ENCODE data around the gene KLHDC8A. TPM values are rescaled to one million over a fixed set of nuclear protein-coding genes. Genes with fewer than 3 reads are reported as not detected.

Gene KLHDC8A
- total and polyA plus RNA-seq, 4 donors: 9.9 to 56.8 (median 31.0) TPM

DNA sequence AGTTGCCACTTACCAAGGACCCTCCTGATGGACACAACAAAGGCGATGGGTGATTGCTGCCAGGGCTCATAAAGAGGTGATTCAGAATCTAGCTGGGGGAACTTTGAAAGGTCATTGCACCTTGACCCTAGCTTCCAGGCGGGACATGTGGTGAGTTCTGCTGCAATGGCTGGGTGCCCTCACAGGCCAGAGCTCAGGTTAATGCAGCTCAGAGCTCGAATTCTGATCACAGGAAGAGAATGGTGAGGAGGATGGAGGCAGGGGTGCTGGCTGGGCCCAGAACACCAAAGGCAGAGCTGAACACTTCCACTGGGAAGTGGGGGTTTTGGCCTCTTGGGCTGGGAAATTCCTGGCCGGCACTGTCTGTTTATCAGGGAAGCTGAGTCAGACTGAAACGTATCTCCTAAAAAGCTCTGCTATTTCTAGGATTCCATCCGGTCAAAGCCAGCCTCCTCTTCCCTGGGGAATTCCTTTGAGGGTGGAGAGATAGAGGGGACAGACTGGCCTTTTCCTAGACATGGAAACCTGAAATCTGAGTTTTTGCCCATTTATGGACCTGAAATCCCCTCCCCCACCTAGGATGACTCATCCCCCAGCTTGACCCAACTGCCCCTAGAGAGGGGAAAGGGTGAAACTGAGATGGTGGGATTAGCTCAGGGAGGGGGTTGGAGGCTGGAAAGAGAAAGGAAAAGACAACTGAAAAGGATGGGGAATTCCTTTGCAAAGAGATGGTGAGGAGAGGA, 62.4 kb downstream of the KLHDC8A start:
- no peaks in the 10 kb centered on the region for H3K36me3 ChIP-seq (ENCODE audit: control insufficient read depth, insufficient read depth, low read length)
- no peaks in the 10 kb centered on the region for H3K9me3 ChIP-seq (ENCODE audit: control insufficient read depth, insufficient read depth, low read length)
- peaks cover 13% of the 10 kb centered on the region for H3K4me1 ChIP-seq (ENCODE audit: control insufficient read depth, insufficient read depth, low read length)
- no peak overlapping the region for H3K27ac ChIP-seq (ENCODE audit: low read depth, low read length)
- DNase-seq (ENCODE audit: low read depth in 4 of 6, low spot score in 6 of 6): no peak
- WGBS (ENCODE audit: insufficient coverage): 85% methylated on average over 4 of the region's 6 CpGs
- no peak overlapping the region for H3K4me3 ChIP-seq (ENCODE audit: low read depth, low read length)
- no peaks in the 10 kb centered on the region for H3K27me3 ChIP-seq (ENCODE audit: control insufficient read depth, insufficient read depth, low read length)

DNA sequence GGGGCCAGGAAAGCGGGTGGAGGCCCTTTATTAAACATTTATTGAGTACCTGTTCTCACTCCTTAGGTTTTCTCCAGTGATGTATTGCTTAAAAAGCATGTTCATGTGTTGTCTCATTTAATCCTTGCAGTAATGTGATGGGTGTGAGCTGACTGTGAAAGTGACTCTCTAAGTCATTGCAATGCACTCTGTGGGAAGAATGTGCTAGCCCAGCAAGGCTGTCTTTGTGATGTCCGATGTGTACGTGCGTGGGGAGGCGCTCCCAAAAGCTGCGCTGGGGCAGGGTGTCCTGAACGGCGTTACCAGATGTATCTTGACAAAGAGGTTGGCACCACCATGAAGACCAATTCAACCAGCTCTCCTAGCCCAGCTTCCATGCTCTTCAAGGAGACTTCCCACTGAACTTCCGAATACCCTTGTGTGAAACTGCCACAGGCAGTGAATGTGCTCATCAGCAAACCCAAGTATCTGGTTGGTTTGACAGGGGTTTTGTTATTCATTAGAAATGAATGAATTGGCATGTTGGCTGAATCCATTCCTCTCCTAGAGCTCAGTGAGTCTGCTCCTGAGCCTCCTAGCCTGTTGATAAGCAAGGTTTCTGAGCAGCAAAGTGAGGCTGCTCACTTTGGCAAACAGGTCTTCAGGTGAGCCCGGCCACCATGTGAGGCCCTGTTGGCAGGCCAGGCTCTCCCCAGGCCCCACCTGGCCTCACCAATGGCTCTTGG, 63.2 kb downstream of the KLHDC8A start:
- DNase-seq (ENCODE audit: low read depth in 4 of 6, low spot score in 6 of 6): peak in 1 of 6 donors; percentile 27
- H3K27me3 ChIP-seq (ENCODE audit: control insufficient read depth, insufficient read depth, low read length): no peaks in the 10 kb centered on the region
- no peaks in the 10 kb centered on the region for H3K9me3 ChIP-seq (ENCODE audit: control insufficient read depth, insufficient read depth, low read length)
- 75% methylated on average over 8 of the region's 10 CpGs for WGBS (ENCODE audit: insufficient coverage)
- H3K4me1 ChIP-seq (ENCODE audit: control insufficient read depth, insufficient read depth, low read length): peaks cover 13% of the 10 kb centered on the region
- H3K36me3 ChIP-seq (ENCODE audit: control insufficient read depth, insufficient read depth, low read length): no peaks in the 10 kb centered on the region
- no peak overlapping the region for H3K4me3 ChIP-seq (ENCODE audit: low read depth, low read length)
- H3K27ac ChIP-seq (ENCODE audit: low read depth, low read length): no peak overlapping the region

DNA sequence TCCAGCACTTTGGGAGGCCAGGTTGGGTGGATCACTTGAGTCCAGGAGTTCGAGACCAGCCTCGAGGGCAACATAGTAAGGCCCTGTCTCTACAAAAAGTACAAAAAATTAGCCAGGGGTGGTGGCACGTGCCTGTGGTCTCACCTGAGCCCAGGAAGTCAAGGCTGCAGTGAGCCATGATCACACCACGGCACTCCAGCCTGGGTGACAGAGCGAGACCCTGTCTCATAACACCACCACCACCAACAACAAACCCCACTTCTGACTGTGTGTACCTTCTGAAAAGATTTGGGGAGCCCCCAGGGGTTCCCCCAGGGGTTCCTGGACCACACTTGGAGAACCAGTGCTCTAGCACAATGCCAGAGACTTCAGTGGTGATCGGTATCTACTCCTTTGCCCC, 65.1 kb downstream of the KLHDC8A start:
- no peaks in the 10 kb centered on the region for H3K36me3 ChIP-seq (ENCODE audit: control insufficient read depth, insufficient read depth, low read length)
- H3K4me1 ChIP-seq (ENCODE audit: control insufficient read depth, insufficient read depth, low read length): peaks cover 13% of the 10 kb centered on the region
- WGBS (ENCODE audit: insufficient coverage): 92% methylated on average over 4 of the region's 6 CpGs
- no peaks in the 10 kb centered on the region for H3K27me3 ChIP-seq (ENCODE audit: control insufficient read depth, insufficient read depth, low read length)
- H3K4me3 ChIP-seq (ENCODE audit: low read depth, low read length): no peak overlapping the region
- H3K9me3 ChIP-seq (ENCODE audit: control insufficient read depth, insufficient read depth, low read length): no peaks in the 10 kb centered on the region
- no peak for DNase-seq (ENCODE audit: low read depth in 4 of 6, low spot score in 6 of 6)
- no peak overlapping the region for H3K27ac ChIP-seq (ENCODE audit: low read depth, low read length)

DNA sequence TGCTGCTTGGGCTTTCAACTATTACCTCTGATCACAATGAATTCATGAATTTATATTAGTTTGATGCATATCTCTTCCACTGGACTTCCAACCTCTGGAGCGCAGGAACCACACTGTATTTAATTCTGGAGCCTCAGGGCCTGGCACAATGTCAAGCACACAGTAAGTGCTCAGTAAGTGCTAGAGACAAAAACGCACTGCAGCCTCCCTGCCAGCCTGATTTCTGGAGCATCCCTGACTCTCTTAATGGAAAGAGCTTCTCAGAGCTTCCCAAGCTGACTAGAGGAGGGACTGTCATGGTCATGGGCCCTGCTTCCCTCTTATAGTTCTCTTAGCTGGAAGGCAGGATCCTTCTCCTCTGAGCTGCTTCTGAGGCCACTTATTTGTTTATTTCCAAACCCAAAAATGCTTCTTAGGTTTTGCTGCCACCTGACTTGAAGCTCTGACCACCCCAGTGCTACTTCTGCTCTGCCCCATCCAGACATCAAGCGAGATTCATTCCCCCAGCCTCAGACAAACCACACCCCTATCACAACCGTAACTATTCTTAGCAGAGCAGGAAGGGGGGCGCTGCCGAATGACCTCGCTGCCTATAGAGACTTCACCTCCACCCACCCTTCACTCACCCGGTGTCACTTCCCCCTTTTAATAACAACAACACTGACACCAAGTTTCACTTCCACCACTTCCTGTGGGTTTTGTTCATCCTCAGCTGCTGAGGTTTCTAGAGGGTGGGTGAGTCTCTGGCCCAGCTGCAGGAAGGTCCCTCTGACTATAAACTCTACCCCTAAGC, 68.8 kb downstream of the KLHDC8A start:
- H3K36me3 ChIP-seq (ENCODE audit: control insufficient read depth, insufficient read depth, low read length): no peaks in the 10 kb centered on the region
- no peaks in the 10 kb centered on the region for H3K27me3 ChIP-seq (ENCODE audit: control insufficient read depth, insufficient read depth, low read length)
- H3K4me1 ChIP-seq (ENCODE audit: control insufficient read depth, insufficient read depth, low read length): peaks cover 29% of the 10 kb centered on the region
- WGBS (ENCODE audit: insufficient coverage): 51% methylated on average over 8 of the region's 8 CpGs
- H3K9me3 ChIP-seq (ENCODE audit: control insufficient read depth, insufficient read depth, low read length): no peaks in the 10 kb centered on the region
- DNase-seq (ENCODE audit: low read depth in 4 of 6, low spot score in 6 of 6): no peak
- H3K27ac ChIP-seq (ENCODE audit: low read depth, low read length): no peak overlapping the region
- H3K4me3 ChIP-seq (ENCODE audit: low read depth, low read length): no peak overlapping the region

DNA sequence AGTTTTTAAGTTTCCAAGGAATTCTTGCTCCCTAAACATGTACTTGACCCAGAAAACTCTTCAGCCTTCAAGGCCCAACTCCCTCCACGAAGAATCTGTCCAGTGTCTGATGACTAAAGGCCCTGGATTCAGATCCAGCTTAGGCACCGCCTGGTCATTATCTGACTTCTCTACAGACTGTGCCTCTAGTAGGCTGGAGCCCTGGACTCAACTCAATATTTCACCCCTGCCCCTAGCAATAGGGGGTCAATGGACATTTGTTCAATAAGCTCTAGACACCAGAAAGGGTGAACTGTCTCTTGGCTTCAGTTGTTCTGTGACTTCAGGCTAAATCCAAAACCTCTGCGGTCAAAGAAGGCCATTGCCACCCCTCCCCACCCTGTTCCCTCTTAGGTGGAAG, 69.6 kb downstream of the KLHDC8A start:
- 100% methylated on average over 2 of the region's 3 CpGs for WGBS (ENCODE audit: insufficient coverage)

DNA sequence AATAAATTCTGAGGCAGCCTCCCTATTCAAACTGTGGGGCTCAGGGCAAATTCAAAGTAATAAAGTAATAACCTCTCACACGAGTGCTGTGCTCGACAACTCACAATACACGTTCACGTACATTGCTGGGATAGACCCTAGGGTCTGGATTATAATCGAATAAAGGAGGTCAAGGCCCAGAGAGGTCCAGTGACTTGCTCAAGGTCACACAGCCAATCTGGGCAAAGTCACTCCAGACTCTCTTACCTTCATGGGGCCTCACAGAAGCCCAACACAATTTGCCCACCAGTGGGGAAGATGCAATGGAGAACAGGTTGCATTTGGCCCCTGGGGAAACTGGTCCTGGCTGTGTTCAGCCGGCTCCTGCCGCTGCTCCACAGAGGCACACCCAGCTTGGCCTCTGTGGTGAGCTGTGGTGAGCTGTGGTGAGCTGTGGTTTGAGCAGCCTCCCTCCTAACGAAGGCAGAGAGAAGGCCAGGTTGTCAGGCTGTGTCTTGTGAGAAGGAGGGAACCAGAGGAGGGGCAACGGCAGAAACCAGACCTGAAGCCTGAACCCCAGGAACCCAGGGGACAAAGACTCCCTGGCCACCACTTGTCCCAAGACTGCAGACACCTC, 70.3 kb downstream of the KLHDC8A start:
- WGBS (ENCODE audit: insufficient coverage): 81% methylated on average over 6 of the region's 9 CpGs
- Histone ChIP-seq H3K4me1 (ENCODE audit: control insufficient read depth, insufficient read depth, low read length) (peaks cover 29% of the 10 kb centered on the region), H3K27ac (ENCODE audit: low read depth, low read length) (no peak overlapping the region), H3K36me3 (ENCODE audit: control insufficient read depth, insufficient read depth, low read length) (no peaks in the 10 kb centered on the region), H3K4me3 (ENCODE audit: low read depth, low read length) (no peak overlapping the region), H3K27me3 (ENCODE audit: control insufficient read depth, insufficient read depth, low read length) (no peaks in the 10 kb centered on the region), H3K9me3 (ENCODE audit: control insufficient read depth, insufficient read depth, low read length) (no peaks in the 10 kb centered on the region)
- no peak for DNase-seq (ENCODE audit: low read depth in 4 of 6, low spot score in 6 of 6)

More for the DNA sequence above, 69.6 kb downstream of the KLHDC8A start:
- H3K27ac ChIP-seq (ENCODE audit: low read depth, low read length): no peak overlapping the region
- no peaks in the 10 kb centered on the region for H3K9me3 ChIP-seq (ENCODE audit: control insufficient read depth, insufficient read depth, low read length)
- H3K27me3 ChIP-seq (ENCODE audit: control insufficient read depth, insufficient read depth, low read length): no peaks in the 10 kb centered on the region
- DNase-seq (ENCODE audit: low read depth in 4 of 6, low spot score in 6 of 6): no peak
- H3K4me3 ChIP-seq (ENCODE audit: low read depth, low read length): no peak overlapping the region
- H3K36me3 ChIP-seq (ENCODE audit: control insufficient read depth, insufficient read depth, low read length): no peaks in the 10 kb centered on the region
- peaks cover 29% of the 10 kb centered on the region for H3K4me1 ChIP-seq (ENCODE audit: control insufficient read depth, insufficient read depth, low read length)

Small RNAs within 50 kb of the gene (small RNA-seq; reads per million reads assigned to genes)
- gene SNRPGP10 (ENCODE audit: low replicate concordance): not detected

Other genes starting within 250 kb of the KLHDC8A start
- 10 to 100 TPM; 15.5 to 19.2 TPM for gene RBBP5, start 234.9 kb downstream of the KLHDC8A start, total RNA-seq
- 10 to 100 TPM; 12.6 to 14.0 TPM for gene RBBP5, start 234.9 kb downstream of the KLHDC8A start, polyA plus RNA-seq (ENCODE audit: insufficient read length in 2 of 2)
- gene DSTYK, start 145.2 kb downstream of the KLHDC8A start, total RNA-seq: 10 to 100 TPM; 16.8 to 25.1 TPM
- 10 to 100 TPM; 19.2 to 20.9 TPM for gene DSTYK, start 145.2 kb downstream of the KLHDC8A start, polyA plus RNA-seq (ENCODE audit: insufficient read length in 2 of 2)
- 10 to 100 TPM; 20.2 to 38.2 TPM for gene TMCC2, start 129.0 kb downstream of the KLHDC8A start, total RNA-seq
- gene TMCC2, start 129.0 kb downstream of the KLHDC8A start, polyA plus RNA-seq (ENCODE audit: insufficient read length in 2 of 2): 10 to 100 TPM; 65.6 to 77.4 TPM
- gene NUAK2, start 35.2 kb downstream of the KLHDC8A start, total RNA-seq: 1 to 10 TPM; 1.4 to 2.8 TPM
- 1 to 10 TPM; 1.3 to 1.7 TPM for gene NUAK2, start 35.2 kb downstream of the KLHDC8A start, polyA plus RNA-seq (ENCODE audit: insufficient read length in 2 of 2)
- 1 to 10 TPM in 1 of 2 donors, under 1 TPM in 1; 0.99 to 2.4 TPM for gene LEMD1, start 65.1 kb upstream of the KLHDC8A start, total RNA-seq
- 1 to 10 TPM; 4.3 to 7.2 TPM for gene LEMD1, start 65.1 kb upstream of the KLHDC8A start, polyA plus RNA-seq (ENCODE audit: insufficient read length in 2 of 2)
- under 1 TPM; 0.44 to 0.89 TPM for gene BLACAT1, start 99.1 kb upstream of the KLHDC8A start, total RNA-seq
- gene BLACAT1, start 99.1 kb upstream of the KLHDC8A start, polyA plus RNA-seq (ENCODE audit: insufficient read length in 2 of 2): 1 to 10 TPM; 1.9 to 2.1 TPM
- gene CDK18, start 147.7 kb upstream of the KLHDC8A start, total RNA-seq: 10 to 100 TPM; 11.6 to 14.0 TPM
- 100 to 1,000 TPM; 118 to 139 TPM for gene CDK18, start 147.7 kb upstream of the KLHDC8A start, polyA plus RNA-seq (ENCODE audit: insufficient read length in 2 of 2)

All from spinal cord (tissue), 10 donors.